ENCODE measurements around the gene PCNT. TPM values are rescaled to one million over a fixed set of nuclear protein-coding genes. Genes with fewer than 3 reads are reported as not detected.

The PCNT gene
- total and polyA plus RNA-seq, 10 of the 15 experiments (the other 5 are each of a cell fraction or from before 2014, with no cell fraction given), result 2.9 to 39.6 (median 20.5) TPM

- no TSS peak for BruUV-seq (replicated peaks)
- Histone ChIP-seq H4K20me1 (ENCODE audit: control insufficient read depth, insufficient read depth) (no peaks in the 10 kb centered on the region), H3K27ac (ENCODE audit: control insufficient read depth, insufficient read depth) (no peak overlapping the region), H3K36me3 (ENCODE audit: control insufficient read depth in 2 of 2, insufficient read depth in 2 of 2, low read length in 1 of 2) (peaks cover 18 to 26% of the 10 kb centered on the region in 2 experiments), H3K27me3 (replicated peaks in 1 of 2; ENCODE audit: control insufficient read depth in 2 of 2, insufficient read depth in 2 of 2, low read length in 1 of 2) (no peaks in the 10 kb centered on the region), H3K4me3 (no peak overlapping the region), H3K4me2 (ENCODE audit: control insufficient read depth, insufficient read depth) (no peak overlapping the region), H3K79me2 (ENCODE audit: control insufficient read depth, insufficient read depth, low read length) (no peaks in the 10 kb centered on the region; the same call in none of the 2 replicates), H2AFZ (ENCODE audit: control insufficient read depth, low read depth, low read length) (no peak overlapping the region), H3K9ac (ENCODE audit: control insufficient read depth, insufficient read depth, low read length) (no peak overlapping the region), H3K4me1 (ENCODE audit: control insufficient read depth, insufficient read depth, low read length) (no peaks in the 10 kb centered on the region), H3K9me3 (replicated peaks; ENCODE audit: control insufficient read depth, insufficient read depth, low read length) (peaks cover 9% of the 10 kb centered on the region; the same call in 1 of the 3 replicates)
- FAIRE-seq (no peak), ATAC-seq (no peak), DNase-seq (ENCODE audit: low read depth, low spot score) (no peak)
- ChIA-PET CTCF (no interaction called here), SMC1A (ENCODE audit: uncharacterized antibody, unreplicated experiment) (no interaction called here), POLR2A (interaction anchor here (1.5 kb wide), 1 partner anchor 13 kb away, joined by 4 read pairs; no protein-coding TSS in a partner anchor), RAD21 (ENCODE audit: unreplicated experiment) (no interaction called here)
- TF ChIP-seq EZH2 (IDR thresholded peaks at IDR 0.05; ENCODE audit: borderline replicate concordance, control insufficient read depth, low read depth, low read length) (no peak), ATF7 (IDR thresholded peaks at IDR 0.05; ENCODE audit: low read depth) (no peak), BHLHE40 (IDR thresholded peaks at IDR 0.05; ENCODE audit: borderline replicate concordance in 1 of 2, low read depth in 2 of 2, low read length in 1 of 2) (no peak), RFX5 (IDR thresholded peaks at IDR 0.05; ENCODE audit: low read depth, low read length) (no peak), BCLAF1 (IDR thresholded peaks at IDR 0.05) (no peak), YBX1 (IDR thresholded peaks at IDR 0.05) (no peak), IKZF1 (conservative IDR thresholded peaks at IDR 0.05) (no peak), SMARCA5 (IDR thresholded peaks at IDR 0.05) (no peak), PRDM15 (CRISPR knock-in tag; IDR thresholded peaks at IDR 0.05) (no peak), CBFB (IDR thresholded peaks at IDR 0.05; ENCODE audit: low read depth) (no peak), KLF5 (IDR thresholded peaks at IDR 0.05; ENCODE audit: partially characterized antibody) (no peak), REST (IDR thresholded peaks at IDR 0.05; ENCODE audit: low read depth, low read length) (no peak), HCFC1 (IDR thresholded peaks at IDR 0.05; ENCODE audit: low read length) (no peak), HDGF (IDR thresholded peaks at IDR 0.05) (no peak), BRCA1 (IDR thresholded peaks at IDR 0.05; ENCODE audit: low read depth, low read length) (no peak), HDAC6 (IDR thresholded peaks at IDR 0.05; ENCODE audit: unreplicated experiment) (no peak), IRF4 (IDR thresholded peaks at IDR 0.05; ENCODE audit: low read depth, low read length) (no peak)
- intact Hi-C loops (cut with micrococcal nuclease; ENCODE audit: unreplicated experiment), result no loop called here
- 89% methylated on average over 5 of the region's 5 CpGs for WGBS (ENCODE audit: insufficient coverage, insufficient replicate concordance, low lambda C conversion rate, missing lambda C conversion rate)
- in situ Hi-C loops (cut with MboI), result no loop called here
Observed at GRCh38 chr21:46381541-46381940, 57.6 kb downstream of the PCNT start.
